Measurements from ENCODE around the gene PAM.
A peak's percentile ranks its signal among the peaks of the same experiment; 100 is the strongest.

PAM gene

DNA sequence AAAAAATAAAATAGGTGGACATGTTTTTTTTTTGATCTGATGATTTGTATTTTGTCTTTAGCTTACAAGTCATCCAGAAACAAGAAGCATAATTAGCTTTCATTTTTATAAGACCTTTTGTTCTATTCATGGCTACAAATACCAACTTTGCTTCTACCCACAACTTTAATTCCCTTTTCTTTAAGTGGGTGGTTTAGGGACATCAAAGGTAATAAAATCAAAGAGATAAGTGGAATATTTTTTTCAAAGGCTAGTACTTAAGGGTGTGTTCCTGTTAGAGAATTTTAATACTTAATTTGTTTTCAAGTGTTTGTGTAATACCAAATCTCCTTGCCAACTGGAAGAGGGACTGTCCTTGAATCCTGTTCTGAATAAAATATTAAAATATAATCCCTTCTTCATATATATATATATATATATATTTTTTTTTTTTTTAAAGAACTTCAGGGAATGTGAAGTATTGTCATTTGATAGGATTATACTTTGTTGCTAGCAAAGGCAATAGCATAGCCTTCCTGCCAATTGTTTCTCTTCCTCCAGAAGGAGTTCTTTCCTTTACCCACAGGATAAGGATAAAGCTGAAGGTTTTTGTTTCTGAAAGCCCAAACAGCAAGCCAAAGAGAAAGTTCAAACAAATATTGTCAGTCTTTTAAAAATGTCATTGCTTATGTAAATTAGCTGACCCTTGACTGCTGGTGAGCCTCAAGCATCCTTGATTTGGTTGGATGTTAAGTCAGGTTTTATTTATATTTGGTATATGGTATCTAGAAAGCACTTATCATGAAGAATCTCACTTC lies 108.9 kb downstream of the PAM start:
- DNase-seq: no peak

DNA sequence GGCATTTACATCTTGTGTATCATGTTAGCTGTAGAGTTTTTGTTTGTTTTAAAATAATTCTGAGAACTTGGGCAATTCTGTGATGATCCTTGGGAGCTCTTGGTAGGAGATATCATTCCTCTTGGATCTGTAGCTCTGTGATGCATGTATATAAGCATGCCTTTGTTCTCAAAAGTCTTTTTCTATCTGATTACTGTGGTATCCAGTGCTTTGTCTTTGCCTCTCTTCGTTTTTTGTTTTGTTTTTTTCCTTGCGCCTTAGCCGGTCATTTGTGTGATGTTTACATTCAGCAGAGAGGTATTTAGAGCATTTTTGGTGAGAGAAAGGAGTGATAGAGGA lies 110.0 kb downstream of the PAM start:
- DNase-seq: no peak

- DNase-seq: peak; percentile 4
These were observed 110.6 kb downstream of the PAM start for GRCh38 chr5:102865510-102866236.

- no peak for DNase-seq
These were observed 111.1 kb downstream of the PAM start for GRCh38 chr5:102866237-102866600.

DNA sequence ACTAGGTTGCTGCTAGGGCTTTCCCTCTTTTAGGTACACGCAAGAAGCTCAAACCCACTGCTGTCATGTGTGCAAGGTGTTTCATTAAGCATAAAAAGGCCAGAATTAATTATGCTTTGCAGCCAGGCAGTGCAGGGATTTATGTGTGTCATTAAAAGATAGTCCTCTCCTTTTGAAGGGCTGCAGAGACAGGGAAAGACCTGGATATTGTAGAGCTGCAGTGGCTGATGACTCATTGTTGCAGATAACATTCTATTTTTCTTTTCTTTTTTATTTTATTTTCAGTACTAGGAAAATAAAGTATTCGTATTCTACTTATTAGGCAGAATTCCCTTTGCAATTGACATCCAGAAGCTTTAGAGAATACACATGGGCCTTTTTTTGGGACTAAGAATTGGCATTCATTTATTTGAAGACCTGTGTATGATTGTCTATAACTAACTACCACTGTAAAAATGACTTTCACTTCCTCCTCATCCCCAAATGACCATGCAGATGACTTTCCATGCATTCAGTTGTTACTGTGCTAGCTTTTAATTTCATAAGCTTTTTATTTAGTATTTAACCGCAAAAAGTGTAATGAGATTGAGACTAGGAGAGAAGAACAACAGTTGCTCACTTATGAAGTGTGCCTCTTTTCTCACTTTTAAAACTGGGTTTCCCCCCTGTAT lies 113.0 kb downstream of the PAM start:
- DNase-seq: no peak

DNA sequence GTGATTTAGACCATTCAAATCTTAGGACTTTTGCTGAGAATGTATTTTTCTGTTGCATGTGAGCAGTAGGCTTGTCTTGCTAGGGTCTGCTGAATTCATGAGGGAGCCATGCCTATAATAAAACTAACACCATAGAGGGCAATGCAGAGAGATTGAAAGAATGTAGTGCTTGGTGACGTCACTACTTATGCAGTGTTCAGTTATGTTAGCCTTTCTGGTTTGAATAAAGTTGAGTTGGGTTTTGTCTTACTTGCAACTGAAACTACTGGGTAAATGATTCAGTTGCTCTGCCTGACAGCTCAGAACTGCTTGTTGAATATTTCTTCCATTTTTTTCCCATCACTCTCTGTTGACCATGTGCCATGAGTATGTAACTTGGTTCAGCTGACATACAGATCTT lies 114.1 kb downstream of the PAM start:
- DNase-seq: no peak

- no peak for DNase-seq
These were observed 118.4 kb downstream of the PAM start for GRCh38 chr5:102873379-102873932.

DNA sequence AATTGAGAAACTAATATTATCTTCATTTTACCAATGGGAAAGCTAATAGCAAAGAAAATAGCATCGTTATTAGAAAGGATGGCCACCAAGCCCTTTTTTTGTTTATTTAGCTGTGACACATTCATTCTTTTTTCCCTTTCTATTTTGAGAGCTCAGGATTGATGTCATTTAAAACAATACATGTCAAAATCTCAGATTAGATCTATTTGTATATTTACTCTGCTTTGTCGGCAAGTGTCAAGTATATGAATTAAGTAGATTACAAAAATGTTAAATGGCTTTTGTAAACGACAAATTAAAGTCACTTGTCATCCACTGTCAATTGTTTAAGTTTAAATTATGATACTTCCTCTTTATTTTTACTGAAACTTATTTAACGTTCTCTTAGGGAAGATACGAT lies 118.9 kb downstream of the PAM start:
- DNase-seq: no peak

DNA sequence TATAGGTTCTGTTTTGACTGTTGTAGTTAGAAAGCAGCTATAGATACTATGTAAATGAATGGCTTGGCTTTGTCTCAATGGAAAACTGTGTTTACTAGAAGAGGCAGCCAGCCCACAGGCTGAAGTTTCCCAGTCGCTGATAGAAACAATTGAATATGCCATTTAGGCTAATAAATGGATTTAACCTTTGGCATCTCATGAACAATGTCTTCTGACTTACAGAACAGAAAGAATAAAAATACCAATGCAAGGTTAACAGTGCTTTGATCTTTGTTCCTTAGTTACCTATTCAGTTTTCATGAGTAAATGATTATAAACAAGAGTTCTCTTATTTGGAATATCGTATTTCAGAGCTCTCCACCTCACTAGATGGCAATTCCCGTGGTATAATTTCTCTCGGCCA lies 120.6 kb downstream of the PAM start:
- DNase-seq: no peak

- no peak for DNase-seq
These were observed 121.5 kb downstream of the PAM start for GRCh38 chr5:102876610-102877009.

GRCh38 chr5:102879741-102880140 lies 124.6 kb downstream of the PAM start:
- DNase-seq: no peak

DNA sequence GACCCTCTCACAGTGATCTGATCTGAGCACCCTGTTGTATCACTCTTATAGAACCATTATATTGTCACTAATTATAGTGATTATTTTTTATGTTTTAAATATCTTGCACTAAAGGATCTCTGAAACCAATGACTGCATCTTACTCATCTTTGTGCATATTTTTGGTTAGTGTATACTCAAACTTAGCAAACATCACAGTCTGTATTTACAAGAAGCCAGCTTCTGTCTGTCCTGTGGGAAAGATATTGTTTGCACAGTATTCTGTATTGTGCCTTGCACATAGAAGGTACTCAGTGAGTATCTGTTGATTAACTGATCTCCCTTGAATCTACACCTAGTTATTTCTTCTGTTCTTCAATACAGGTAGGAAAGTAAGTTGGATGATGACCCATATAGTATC lies 131.5 kb downstream of the PAM start:
- no peak for DNase-seq

DNA sequence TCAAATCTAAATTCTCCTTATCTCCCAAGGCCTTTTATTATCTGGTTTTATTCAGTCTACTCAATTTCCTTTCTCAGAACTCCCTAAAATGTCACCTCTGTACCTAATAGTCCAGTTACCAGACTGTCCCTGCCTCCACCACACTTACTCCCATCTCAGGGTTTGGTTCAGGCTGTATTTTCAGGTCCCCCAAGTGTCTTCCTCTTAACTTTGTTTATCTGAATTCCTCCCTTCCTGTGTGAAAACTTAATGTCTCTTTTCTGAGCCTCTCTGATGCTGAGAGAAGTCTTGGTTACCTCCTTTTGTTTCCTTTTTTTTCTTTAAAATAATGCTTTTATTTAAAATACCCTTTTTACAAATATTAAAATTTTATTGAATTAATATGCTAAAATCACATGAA lies 133.4 kb downstream of the PAM start:
- DNase-seq: no peak

DNA sequence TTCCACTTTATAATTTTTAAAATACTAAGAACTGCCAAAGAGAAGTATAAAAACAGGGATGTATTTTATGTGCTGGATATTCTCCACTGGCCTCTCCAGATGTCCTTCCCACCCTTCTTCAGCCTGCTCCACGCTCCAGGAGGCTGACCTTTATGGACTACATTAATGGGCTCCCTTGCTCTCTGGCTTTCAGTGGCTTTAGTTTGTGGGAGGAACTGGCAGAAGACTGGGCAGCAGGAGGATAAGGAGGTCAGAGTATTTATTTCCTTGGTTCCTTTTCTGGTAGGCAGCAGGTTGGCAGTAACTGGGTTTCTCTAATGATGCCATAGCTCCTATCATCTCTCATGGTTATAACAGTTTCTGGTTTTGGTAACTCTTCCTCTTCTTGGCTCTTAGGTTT lies 133.9 kb downstream of the PAM start:
- DNase-seq: no peak

DNA sequence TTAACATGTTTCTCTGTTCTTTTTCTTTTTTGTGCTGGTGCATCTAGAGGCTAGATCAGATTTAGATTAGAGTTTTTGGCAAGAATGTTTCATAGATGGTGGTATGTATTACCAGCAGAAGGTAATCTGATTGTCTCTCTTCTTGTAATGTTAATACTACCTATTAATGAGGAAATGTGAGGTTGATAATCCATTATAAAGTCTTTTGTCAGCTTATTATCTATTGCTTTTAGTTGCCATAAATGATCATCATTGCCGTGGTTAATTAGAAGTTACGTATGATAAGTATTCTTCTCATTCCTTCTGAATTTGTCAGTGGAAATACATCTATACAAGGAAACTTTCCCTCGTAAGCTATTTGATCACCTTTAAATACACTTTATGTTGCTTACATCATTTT lies 135.0 kb downstream of the PAM start:
- DNase-seq: no peak

- DNase-seq: no peak
These were observed 136.1 kb downstream of the PAM start for GRCh38 chr5:102891175-102891574.

DNA sequence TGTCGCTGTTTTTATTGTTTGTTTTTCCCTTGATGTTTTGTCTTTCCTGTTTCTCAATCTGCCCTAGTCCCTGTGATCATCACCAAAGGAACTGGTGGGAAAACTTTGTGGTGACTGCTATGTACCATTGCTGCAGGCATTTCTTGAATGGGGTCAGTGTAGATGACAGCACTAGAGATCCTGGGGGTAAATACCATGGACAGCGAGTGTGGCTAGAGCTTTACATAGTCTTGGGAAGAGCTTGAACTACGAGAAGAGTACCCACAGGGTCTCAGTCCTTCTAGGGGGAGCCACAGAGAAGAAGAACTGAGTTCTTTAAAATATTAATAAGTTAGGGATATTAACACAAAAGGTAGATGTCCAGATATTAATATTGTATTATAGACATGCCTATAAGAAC lies 138.8 kb downstream of the PAM start:
- DNase-seq: no peak

DNA sequence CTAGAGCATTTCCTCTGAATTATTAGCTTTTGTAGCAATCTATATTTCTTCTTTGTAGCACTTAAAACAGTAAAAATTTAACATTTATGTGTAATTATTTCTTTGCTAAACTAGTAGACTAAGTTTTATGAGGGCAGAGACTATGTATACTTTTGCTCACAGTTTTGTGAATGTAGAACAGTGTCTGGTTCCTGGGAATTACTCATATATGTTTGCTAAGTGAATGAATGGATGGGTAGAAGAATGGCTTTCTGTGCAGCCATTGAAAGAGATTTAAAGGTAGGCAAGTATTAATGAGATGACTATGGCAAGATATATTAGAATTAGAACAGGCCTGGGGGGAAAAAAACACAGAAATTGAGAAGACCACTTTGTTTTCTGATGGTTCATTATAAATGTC lies 140.1 kb downstream of the PAM start:
- DNase-seq: no peak

DNA sequence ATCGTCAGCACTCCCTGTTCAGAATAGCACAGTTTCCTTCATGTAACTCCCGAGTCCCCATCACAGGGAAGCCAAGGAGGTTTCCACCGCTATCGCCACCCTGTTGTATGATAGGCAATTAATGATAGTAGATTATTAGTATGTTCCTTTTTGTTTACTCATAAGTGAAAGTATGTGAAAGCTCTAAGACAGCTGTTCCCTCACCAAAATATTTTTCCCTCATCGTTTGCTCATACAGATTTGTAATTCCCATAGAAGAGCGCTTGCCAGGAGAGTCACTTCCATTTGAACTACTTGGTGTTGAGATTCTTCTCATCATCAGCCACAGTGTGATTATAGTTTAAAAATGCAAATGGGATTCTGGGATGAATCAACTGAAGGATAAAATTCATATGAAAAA lies 140.9 kb downstream of the PAM start:
- DNase-seq: no peak

GRCh38 chr5:102901424-102902134 lies 146.5 kb downstream of the PAM start:
- DNase-seq: no peak

DNA sequence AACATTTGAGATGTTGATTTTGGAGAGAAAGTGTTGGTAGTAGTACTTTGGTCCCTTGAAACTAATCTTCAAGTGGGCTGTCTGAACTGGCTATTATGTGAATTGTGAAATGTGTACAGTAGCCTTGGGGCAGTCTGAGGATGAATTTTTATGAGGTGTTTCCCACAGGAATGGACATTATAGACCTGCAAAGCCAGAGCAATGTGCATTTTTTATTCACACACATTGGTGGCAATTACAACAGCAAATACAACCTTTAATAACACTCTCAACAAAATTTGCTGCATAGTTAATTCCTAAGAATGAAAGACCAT lies 147.0 kb downstream of the PAM start:
- DNase-seq: no peak

DNA sequence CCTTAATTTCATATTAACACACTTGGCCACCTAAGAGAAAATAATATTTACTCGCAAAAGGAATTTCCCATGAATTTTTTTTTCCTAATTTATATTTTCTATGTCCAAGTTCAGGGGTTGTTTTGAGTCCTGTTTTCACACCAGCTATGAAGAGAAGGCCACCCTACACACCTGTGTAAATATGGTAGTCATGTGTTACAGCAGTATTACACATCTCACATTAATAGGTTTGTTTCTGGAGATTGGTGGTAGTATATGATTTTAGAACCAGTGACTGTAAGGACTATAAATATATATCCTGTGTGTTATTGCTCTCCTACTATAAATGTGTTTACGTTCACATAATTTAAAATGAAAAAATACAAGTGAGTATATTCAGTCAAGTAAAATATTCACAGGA lies 147.5 kb downstream of the PAM start:
- DNase-seq: no peak

DNA sequence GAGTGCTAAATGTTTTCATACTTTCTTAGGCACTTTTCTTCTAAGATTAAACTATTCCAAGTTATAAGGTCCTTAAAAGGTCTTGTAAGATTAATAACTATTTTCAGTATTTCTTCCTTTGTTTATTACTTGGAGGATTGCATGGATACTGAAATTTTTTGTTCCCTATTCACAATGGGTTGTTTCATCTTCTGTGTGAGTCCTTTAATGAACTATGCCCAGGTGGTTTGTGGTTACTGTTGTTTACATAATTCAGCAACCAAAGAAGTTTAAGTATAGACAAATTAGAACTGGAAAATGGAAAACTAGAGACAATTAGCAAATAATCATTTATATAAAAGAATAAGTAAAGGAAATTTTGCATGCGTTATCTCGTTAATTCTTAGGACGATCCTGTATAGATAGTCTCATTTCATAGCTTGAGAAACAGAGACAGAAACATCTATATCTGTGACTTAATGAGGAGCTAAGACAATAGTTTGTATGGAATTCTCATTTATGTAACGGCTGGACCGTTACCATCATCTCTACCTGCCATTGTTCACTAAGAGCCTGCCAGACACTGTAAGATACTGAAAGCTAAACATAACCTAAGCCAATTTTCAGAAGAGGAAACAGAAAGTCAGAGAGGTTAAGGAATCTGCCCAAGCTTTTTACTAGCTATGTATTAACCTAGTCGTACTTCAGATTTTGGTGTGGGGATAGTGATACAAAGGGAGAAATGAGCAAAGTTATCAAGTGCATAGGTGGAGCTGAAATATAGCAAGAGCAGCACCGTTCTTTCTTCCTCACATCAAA lies 148.2 kb downstream of the PAM start:
- no peak for DNase-seq
